NCI-H2196 (cell line): ENCODE measurements around the gene VPS41.

Source experiments
- DNase-seq: peaks from one replicate; lab custom pipeline; 2025; ENCODE audit not compliant: unreplicated experiment; lab: John Stamatoyannopoulos, UW

Gene VPS41

DNA sequence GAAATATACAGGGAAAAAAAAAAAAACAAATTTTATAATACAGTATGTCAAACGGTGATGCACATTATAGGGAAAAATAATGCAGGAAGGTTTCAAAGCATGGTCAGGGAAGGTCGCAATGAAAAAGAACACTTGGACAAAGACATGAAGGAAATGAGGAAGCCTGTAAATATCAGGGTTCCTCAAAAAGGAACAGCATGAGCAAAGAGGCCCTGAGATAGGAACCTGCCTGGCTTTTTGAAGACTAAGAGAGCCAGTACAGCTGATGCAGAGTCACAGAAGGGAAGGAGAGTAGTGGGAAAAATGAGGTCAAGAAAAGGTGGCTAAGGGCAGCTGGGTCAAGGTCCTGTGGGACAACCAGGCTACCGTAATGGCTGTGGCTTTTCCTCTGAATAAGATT is 1.9 kb downstream of the VPS41 start:
- DNase-seq, result no peak

DNA sequence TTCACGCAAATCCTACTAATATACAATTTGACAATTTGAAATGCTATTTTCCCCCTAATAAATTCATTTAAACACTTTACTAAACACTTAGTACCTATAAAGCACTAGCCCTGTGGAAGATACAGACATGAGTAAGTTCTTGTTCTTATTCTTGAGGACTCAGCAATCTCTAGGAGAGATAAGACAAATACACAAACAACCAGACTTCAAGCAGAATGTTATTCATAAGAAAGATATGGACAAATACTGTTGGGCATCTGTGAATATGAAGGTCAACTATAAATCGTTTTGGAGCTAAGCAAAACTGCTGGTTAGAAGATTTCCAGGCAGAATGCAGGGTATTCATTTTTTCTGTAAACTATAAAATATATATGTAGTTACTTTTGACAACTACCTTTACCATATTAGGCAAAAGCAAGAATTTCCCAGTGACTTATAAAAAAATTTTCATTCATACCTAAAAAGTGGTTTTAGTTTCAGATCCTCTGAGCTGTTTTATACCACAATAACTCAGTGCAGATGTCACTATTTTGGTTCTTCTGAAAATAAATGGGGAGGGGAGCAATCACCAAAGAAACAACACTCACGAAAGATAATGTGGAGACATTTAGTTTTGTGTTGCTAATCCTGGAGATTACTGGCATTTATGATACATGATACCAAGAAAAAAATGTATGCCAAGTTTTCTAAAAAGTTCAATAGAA is 3.8 kb downstream of the VPS41 start:
- DNase-seq, result no peak

DNA sequence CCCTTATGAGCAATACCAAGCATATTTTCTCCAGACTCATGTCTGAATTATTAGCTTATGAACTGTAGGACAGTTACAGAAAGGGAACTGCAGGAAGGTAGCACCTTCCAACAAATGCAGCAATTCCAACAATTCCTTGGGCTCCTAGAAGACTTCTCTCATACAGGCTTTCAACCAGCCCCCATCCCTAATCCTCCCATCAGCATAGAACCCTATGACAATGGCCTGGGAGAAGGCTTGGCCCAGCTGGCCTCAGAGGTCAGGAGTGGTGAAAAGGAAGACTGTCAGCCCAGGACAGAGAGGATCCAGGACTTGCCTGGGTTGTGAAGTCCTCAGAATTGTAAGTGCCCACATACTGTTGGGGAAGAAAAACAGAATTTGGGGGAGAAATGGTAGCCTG is 5.9 kb downstream of the VPS41 start:
- no peak for DNase-seq

DNA sequence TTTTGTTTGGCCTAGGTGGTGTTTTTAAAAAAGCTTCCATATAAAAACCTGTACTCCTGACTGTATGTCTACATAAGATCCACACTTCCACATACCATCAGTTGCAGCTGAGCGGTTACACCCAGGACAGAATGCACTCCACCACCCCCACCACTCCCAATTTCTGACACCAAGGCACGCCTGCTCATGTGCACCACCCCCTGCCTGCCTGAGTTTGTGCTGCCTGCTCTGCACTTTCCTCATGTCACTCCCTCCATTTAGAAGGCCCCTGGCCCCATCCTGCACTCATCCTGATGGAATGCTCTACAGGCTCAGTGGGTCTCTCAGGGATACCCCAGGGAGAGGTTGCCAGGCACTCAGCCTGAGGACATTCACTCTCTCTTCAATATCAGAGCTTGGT is 6.5 kb downstream of the VPS41 start:
- DNase-seq, result no peak

DNA sequence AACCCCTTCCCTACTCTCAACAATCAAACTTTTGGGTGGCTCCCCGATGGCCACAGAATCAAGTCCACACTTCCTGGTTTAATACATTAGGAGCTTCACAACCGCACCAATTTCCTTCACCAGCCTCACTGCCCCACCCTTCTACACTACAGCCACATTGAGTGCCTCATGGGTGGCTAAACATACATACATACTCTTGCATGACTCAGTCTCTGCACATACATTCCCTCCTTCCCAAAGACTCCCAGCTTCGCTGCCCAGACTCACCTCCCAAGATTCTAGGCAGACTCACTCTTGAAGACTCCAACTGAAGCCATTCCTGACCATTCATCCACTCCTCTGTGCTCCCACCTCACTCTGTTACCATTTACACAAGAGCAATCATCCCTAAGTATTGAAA is 15.9 kb downstream of the VPS41 start:
- no peak for DNase-seq

DNA sequence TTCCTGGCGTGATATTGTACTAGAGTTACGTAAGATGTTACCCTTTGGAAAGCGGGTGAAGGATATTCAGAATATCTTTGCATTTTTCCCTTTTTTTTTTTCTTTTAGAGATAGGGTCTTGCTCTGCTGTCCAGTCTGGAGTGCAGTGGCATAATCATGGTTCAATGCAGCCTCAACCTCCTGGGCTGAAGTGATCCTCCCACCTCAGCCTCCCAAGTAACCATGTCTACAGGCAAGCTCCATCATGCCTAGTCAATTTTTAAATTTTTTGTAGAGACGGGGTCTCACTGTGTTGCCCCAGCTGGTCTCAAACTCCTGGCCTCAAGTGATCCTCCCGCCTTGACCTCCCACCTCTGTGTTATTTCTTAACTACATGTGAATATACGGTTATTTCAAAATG is 18.4 kb downstream of the VPS41 start:
- no peak for DNase-seq

DNA sequence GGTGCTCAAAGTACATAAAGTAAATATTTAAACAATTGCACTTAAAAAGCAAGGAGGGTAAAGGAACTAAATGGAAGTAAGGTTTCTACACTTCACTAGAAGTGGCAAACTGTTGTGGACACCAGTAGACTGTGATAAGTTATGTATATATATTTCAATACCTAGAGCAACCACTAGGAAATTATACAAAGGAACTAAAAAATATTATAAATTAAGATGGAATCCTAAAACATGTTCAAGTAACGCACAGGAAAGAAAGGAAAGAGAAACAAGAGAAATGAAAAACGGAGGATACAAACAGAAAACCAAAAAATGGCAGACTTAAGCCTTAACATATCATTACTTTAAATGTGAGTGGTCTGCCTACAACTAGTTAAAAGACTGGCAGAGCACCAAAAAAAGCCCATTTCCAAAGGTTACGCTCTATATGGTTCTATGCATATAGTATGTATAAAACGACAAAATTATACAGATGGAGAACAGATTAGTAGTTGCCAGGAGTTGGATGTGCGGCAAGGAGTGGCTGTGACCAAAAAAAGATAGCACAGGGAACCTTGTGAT is 19.0 kb downstream of the VPS41 start:
- no peak for DNase-seq

DNA sequence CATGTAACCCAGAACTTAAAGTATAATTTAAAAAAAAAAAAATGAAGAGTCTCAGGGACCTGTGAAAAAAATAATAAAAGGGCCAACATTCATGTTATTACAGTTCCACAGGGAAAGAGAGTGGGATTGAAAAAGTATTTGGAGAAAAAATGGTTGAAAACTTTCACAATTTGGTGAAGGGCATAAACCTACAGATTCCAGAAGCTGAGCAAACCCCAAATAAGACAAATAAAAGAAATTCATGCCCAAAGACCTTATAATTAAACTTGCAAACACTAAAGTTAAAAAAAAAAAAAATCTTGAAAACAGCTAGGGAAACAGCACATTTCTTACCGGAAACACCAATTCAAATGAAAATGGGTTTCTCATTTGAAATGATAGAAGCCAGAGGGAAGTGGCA is 19.9 kb downstream of the VPS41 start:
- no peak for DNase-seq

DNA sequence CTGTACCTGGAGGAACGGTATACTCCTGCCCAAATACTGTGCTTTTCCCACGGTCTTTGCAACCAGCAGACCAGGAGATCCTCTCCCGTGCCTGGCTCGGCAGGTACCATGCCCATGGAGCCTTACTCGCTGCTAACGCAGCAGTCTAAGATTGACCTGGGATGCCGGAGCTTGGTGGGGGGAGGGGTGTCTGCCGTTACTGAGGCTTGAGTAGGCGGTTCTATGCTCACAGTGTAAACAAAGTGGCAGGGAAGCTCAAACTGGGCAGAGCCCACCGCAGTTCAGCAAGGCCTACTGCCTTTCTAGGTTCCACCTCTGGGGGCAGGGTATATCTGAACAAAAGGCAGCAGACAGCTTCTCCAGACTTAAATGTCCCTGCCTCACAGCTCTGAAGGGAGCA is 22.7 kb downstream of the VPS41 start:
- no peak for DNase-seq

DNA sequence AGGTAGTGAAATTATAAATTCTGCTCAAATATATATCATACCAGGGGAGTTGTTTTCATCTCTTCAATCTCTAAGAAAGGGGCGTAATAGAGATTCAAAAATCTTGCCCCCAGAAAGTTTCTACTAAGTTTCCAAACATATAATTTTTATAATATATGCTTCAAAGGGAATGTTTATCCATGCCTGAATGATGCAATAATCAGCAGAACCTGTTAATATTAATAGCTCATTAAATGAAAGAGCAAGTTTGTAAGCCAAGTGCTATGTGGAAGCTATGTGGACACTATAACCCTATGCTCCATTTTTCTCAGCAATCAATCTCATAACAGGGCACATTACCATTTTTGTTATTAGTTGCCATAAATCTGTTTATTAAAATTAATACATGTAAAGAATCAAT is 25.3 kb downstream of the VPS41 start:
- no peak for DNase-seq

DNA sequence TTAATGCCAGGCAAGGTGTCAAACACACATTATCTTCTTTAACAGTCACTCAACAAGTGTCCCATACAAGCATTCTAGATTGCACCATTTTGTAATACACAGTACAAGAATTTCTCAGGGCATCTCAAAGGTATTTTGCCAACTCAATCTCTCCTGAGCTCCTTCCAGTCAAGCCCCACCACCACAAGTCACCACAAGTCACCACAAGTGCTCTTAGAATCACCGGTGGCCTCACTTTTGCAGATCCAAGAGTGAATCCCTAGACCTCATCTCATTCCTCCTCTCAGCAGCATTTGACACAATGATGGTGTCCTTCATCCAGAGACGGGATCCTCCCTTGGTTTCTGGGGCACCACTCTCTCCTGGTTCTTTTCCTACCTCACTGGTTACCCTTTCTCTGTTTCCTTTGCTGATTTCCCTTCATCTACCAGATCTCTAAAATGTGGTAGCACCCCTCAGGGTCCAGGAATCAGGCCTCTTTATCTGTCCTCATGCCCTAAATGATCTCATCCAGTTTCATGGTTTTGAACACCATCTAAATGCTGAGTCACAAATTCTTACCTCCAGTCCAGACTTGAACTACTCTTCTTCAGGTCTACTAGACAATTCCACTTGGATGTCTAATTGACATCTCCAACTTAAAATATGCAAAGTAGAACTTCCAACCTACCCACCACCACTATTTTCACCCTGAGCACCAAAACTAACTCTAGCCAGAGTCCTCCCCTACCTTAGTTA is 26.9 kb downstream of the VPS41 start:
- DNase-seq, result no peak

DNA sequence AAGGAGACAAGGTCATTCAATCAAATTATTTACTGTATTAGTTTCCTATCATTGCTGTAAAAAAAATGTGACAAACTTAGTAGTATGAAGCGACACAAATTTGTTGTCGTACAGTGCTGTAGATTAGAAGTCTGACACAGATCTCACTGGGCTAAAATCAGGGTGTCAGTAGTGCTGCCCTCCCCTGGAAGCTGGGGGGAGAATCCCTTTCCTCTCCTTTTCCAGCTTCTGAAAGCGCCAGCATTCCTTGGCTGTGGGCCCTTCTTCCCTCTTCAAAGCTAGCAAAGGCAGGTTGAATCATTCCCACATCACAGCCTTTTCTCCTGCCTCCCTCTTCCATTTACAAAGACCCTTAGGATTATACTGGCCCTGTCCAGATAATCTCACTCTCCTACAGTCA is 28.0 kb downstream of the VPS41 start:
- no peak for DNase-seq

DNA sequence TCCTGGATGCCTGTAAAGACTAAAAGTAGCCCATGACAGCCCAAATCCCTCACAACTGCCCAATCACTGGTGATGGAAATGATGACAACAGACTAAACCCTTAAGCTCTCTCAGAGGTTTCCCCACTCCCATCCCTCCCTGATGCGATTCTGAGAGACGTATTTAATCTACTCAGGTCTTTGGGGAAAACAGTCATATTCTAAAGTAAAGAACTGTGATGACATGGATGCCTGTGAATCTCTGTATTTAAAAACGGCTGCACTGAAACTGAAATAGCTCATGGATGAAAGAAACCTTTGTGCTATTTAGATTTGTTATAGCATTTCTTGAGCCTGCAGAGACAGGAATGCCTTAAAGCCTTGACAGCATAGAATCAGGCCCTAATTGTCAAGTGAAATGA is 28.5 kb downstream of the VPS41 start:
- DNase-seq, result no peak

DNA sequence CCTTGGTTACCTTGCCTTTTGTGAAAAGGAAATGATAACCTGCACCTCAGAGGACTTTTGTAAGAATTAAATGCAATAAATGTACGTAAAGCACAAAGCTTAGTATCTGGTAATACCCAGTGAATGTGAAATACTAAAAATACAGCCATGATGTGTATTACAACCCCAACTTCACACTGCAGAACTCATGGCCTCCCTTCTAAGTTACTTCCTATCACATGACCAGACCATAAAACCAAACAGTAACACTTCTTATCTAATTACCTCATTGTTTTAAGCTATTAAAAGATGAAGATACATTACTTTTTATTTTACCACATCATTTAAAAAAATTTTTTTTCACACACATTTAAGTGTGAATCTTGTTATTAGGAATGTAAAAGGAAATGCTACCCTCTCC is 29.0 kb downstream of the VPS41 start:
- no peak for DNase-seq

DNA sequence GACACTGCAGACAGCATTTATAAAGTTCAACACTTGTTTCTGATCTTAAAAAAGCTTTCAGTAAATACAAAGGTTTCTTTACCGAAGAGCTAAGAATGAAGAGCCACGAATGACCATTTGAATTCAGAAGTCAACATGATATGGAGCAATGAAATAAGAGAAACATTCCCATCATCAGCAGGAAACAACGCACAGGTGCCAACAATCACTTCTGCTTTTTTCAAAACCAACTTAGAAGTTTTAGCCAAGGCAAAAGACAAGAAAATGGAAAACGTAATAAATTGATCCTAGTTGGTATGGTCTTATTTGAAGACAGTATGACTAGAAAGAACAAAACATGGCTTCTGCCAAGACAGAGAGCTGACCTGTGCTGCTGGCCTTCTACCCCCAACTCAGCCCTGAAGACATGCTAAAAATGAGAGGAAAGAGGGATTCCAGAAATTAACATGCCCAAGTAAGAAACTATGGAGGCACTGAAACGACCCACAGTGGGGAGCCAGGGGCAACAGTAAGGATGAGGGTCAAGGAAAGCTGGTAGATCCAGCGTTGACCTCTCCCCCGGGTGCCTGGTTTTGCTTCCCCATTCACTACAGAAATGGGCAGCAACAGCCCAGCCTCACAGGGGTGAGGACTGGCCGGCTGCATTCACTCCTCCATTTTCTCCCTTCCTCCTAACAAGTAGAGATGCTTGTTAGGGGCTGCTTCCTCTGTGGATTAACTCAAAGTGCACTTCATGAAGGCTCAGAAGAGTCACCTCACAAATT is 30.1 kb downstream of the VPS41 start:
- no peak for DNase-seq

DNA sequence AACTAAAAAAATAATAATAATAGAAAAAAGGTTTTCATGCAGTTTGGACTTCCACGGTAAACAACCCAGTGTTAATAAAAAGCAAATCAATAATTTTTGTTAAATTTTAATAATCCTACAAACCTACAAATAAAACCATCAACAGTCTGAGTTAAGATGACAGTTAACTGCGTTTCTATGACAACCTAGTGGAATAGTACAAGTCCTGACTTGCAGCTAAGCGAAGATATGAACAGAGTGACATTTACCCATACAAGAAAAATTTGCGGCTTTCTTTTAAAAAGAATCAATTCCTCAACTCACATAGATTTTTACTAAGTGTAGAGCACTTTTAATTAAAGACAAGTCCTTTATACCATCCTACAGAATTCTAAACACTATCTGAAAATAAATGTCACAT is 35.6 kb downstream of the VPS41 start:
- DNase-seq, result no peak

DNA sequence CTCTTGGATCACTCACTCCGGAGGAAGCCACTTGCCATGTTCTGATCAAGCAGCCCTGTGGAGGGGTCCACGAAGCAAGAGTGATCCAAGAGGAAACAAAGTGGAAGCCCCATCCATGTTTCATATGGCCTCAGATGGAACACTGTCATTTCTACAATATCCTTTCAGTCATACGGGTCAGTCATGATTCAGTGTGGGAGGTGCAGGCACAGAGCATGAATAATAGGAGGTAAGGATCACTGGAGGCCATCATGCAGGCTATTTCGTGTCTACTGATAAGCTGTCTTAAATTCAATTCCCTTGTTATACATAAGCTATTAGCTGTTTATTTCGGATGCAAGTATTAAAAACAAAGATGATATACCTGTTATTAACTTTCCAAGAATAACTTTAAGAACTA is 36.8 kb downstream of the VPS41 start:
- DNase-seq, result no peak

DNA sequence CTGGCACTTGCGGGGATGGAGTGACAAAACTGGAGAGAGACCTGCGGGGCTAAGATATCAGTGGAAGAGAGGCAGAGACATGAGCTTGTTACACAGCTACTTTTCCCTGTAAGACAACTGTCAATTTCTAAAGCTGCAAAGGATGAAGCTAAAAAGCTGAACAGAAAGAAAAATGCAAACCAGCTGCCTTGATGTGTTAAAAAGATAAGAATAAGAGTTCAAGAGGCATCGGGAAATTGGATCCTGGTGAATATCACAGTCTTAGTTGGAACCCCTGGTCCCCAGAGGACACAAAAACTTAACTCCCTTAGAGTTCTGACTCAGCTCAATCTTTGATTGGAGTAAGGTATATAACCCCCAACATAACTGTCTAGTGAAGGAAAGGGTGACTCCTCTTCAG is 38.8 kb downstream of the VPS41 start:
- DNase-seq, result no peak

DNA sequence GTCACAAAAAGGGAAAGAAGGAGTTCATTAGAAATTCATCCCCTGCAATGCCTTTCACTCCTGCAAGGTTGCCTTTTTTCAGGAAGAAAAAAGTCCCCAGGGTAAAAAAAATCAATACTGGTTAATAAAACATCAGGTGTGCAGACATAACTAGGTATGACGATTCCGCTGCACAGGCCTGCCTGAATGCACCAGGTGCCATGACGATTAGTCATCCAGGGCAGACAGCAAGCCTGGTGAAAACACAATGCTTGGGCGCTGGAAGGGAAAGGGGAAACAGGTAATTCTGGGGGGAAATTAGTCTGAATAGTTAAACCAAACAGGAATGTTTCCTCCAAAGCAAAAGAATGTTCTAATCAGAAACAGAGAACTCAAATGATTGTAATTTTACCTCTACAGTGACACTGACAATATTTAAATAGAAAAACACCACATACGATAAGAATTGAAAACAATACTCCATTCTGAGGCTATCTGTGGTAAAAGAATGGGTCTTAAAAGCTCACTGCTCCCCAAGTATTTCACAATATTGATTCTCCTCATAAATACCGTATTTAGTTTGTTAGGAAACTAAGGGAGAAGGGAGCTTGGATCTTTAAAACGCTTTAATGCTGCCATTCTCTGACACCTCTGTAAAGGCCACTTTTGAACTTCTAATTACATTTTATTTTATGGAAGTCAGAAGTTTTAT is 45.2 kb downstream of the VPS41 start:
- DNase-seq, result no peak

DNA sequence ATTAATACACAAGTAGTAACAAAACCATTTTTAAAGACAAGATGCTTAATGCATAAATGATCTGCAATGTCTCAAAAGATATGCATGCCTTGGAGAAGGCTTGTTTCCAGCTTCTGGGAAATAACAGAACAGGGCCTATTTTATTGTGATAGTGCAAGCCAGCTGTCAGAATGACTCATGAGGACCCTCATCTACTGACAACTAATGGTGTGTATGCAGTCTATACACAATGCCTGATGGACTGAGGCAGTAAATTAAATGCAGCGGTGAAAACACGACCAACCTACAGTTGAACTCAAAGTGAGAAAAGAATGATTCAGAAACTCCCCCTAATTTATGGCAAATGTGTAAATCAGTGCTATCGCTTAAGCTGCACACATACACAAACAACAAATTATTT is 46.3 kb downstream of the VPS41 start:
- DNase-seq, result no peak

DNA sequence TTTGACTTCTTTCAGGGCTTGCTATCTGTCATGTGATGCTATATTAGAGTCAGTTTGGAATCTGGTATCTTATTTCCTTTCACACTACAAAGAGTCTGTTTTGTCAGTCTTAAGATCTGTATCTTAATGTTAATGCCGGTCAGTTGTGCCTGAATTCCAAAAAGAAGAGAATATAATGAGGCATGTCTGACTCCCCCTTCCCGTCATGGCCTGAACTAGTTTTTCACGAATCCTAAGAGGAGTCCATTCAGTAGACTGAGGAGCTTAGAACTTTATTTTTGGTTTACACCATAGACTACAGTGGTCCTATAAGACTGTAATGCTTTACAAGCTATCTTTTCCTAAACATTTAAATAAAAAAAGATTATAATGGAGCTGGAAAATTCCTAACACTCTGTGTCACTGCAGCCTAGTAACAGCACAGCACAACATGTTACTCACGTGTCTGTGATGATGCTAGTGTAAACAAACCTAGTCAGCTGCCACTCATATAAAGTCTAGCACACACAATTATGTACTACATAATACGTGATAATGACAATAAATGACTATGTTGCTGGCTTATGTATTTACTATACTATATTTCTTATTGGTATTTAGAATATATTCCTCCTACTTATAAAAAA is 50.6 kb downstream of the VPS41 start:
- DNase-seq, result no peak
